OCI-LY1 (cell line): ENCODE measurements around the gene PIEZO1.

ENCODE experiments used
- H2AFZ ChIP-seq: fragments of 200-600 bp; sonication (generic), shearing (Covaris generic); 2 replicates; pipeline ENCODE4 v1.6.0; 2014; ENCODE audit warnings: antibody characterized with exemption, mild to moderate bottlenecking, low read length
- H3F3A ChIP-seq: fragments of 200-600 bp; sonication (generic), shearing (Covaris generic); 2 replicates; pipeline ENCODE4 v1.6.0; 2014; ENCODE audit warnings: mild to moderate bottlenecking, antibody characterized with exemption, low read length, moderate library complexity; ENCODE audit not compliant: insufficient read depth
- H3K27ac ChIP-seq: fragments of 200-600 bp; sonication (generic); 2 replicates; pipeline ENCODE4 v1.5.1; 2014; ENCODE audit warnings: low read length, mixed run types, mild to moderate bottlenecking, low read depth; ENCODE audit not compliant: poor library complexity, severe bottlenecking
- H3K27me3 ChIP-seq: fragments of 200-600 bp; sonication (generic); 2 replicates; pipeline ENCODE4 v1.6.0; 2014; ENCODE audit warnings: antibody characterized with exemption, mild to moderate bottlenecking, low read length, moderate library complexity; ENCODE audit not compliant: insufficient read depth
- H3K36me3 ChIP-seq: fragments of 200-600 bp; sonication (generic); 2 replicates; pipeline ENCODE4 v1.6.1; 2014; ENCODE audit warnings: mild to moderate bottlenecking, antibody characterized with exemption, low read length, moderate library complexity, mixed read lengths; ENCODE audit not compliant: insufficient read depth
- H3K4me1 ChIP-seq: fragments of 200-600 bp; sonication (generic); 2 replicates; pipeline ENCODE4 v1.5.1; 2014; ENCODE audit warnings: mild to moderate bottlenecking, low read length, moderate library complexity; ENCODE audit not compliant: insufficient read depth, severe bottlenecking
- H3K4me2 ChIP-seq: fragments of 200-600 bp; sonication (generic), shearing (Covaris generic); 2 replicates; pipeline ENCODE4 v1.6.1; 2014; ENCODE audit warnings: low read length
- H3K4me3 ChIP-seq: fragments of 200-600 bp; sonication (generic); 2 replicates; pipeline ENCODE4 v1.5.1; 2014; ENCODE audit warnings: low read length, low read depth, mild to moderate bottlenecking, mixed read lengths; ENCODE audit not compliant: poor library complexity, severe bottlenecking
- H3K79me2 ChIP-seq: fragments of 200-600 bp; shearing (Covaris generic); 2 replicates; pipeline ENCODE4 v1.6.1; 2016; ENCODE audit warnings: mixed run types, low read length, mixed read lengths; ENCODE audit not compliant: insufficient read depth
- H3K9ac ChIP-seq: fragments of 200-600 bp; sonication (generic), shearing (Covaris generic); 2 replicates; pipeline ENCODE4 v1.6.1; 2014; ENCODE audit warnings: mild to moderate bottlenecking, low read length, mixed read lengths
- H3K9me2 ChIP-seq: fragments of 200-600 bp; sonication (generic), shearing (Covaris generic); 2 replicates; pipeline ENCODE4 v1.6.1; 2014; ENCODE audit warnings: low read depth, mild to moderate bottlenecking, low read length, mixed read lengths
- H3K9me3 ChIP-seq: fragments of 200-600 bp; shearing (Covaris generic); 2 replicates; pipeline ENCODE4 v1.6.1; 2014; ENCODE audit warnings: low read length, mixed read lengths
- H4K20me1 ChIP-seq: fragments of 200-600 bp; sonication (generic), shearing (Covaris generic); 2 replicates; pipeline ENCODE4 v1.6.0; 2016; ENCODE audit warnings: mild to moderate bottlenecking, low read length; ENCODE audit not compliant: insufficient read depth
- EZH2 ChIP-seq: fragments of 200-600 bp; sonication (generic), shearing (Covaris generic); IDR thresholded peaks from 2 replicates; pipeline ENCODE4 v1.8.0; 2017; ENCODE audit warnings: borderline replicate concordance, mixed run types, mild to moderate bottlenecking, antibody characterized with exemption, low read length, moderate library complexity, mixed read lengths
- TF ChIP-seq, protein P1 (sequence below): fragments of 200-600 bp; sonication (generic), shearing (Covaris generic); IDR thresholded peaks from 2 replicates; pipeline ENCODE4 v1.5.1; 2017; ENCODE audit warnings: mild to moderate bottlenecking, antibody characterized with exemption, low read length, moderate library complexity, mixed read lengths

Gene PIEZO1

DNA sequence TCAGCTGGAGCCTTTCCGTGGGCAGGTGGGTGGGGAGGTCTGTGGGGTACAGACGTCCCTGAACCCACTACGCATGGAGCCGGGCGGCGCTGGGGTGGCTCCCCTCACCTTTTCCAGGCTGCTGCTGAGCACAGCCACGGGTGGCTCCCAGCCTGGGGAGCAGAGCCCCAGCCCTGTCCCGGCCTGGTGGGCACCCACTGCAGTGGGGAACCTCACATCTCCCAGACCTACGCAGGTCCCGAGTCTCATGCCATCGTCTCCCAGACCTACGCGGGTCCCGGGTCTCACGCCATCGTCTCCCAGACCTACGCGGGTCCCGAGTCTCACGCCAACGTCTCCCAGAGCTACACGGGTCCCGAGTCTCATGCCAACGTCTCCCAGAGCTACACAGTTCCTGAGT is 43.7 kb upstream of the PIEZO1 start:
- H3F3A ChIP-seq = no peaks in the 10 kb centered on the region
- no peaks in the 10 kb centered on the region for H3K9me3 ChIP-seq
- no peaks in the 10 kb centered on the region for H4K20me1 ChIP-seq
- no peak overlapping the region for H2AFZ ChIP-seq
- H3K79me2 ChIP-seq = no peaks in the 10 kb centered on the region
- H3K36me3 ChIP-seq = no peaks in the 10 kb centered on the region
- H3K27ac ChIP-seq = no peak overlapping the region
- TF ChIP-seq, protein P1, sequence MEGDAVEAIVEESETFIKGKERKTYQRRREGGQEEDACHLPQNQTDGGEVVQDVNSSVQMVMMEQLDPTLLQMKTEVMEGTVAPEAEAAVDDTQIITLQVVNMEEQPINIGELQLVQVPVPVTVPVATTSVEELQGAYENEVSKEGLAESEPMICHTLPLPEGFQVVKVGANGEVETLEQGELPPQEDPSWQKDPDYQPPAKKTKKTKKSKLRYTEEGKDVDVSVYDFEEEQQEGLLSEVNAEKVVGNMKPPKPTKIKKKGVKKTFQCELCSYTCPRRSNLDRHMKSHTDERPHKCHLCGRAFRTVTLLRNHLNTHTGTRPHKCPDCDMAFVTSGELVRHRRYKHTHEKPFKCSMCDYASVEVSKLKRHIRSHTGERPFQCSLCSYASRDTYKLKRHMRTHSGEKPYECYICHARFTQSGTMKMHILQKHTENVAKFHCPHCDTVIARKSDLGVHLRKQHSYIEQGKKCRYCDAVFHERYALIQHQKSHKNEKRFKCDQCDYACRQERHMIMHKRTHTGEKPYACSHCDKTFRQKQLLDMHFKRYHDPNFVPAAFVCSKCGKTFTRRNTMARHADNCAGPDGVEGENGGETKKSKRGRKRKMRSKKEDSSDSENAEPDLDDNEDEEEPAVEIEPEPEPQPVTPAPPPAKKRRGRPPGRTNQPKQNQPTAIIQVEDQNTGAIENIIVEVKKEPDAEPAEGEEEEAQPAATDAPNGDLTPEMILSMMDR = no peak
- TF ChIP-seq EZH2 = no peak
- no peak overlapping the region for H3K4me2 ChIP-seq
- H3K9me2 ChIP-seq = no peaks in the 10 kb centered on the region
- no peak overlapping the region for H3K4me3 ChIP-seq
- H3K4me1 ChIP-seq = no peaks in the 10 kb centered on the region
- no peak overlapping the region for H3K9ac ChIP-seq
- 0 out of 2 replicates have a peak, but pooled peaks cover 5% of the 10 kb centered on the region for H3K27me3 ChIP-seq

GRCh38 chr16:88827727-88828126 is 42.7 kb upstream of the PIEZO1 start:
- Histone ChIP-seq H3K9me3 (no peaks in the 10 kb centered on the region), H3K9me2 (no peaks in the 10 kb centered on the region), H3K4me3 (no peak overlapping the region), H3F3A (no peaks in the 10 kb centered on the region), H2AFZ (no peak overlapping the region), H3K27ac (no peak overlapping the region), H3K36me3 (no peaks in the 10 kb centered on the region), H4K20me1 (no peaks in the 10 kb centered on the region), H3K79me2 (no peaks in the 10 kb centered on the region), H3K9ac (no peak overlapping the region), H3K27me3 (peaks cover 5% of the 10 kb centered on the region; the same call in 1 of the 2 replicates), H3K4me2 (no peak overlapping the region), H3K4me1 (no peaks in the 10 kb centered on the region)
- no peak for TF ChIP-seq EZH2
- TF ChIP-seq, protein P1 = no peak

DNA sequence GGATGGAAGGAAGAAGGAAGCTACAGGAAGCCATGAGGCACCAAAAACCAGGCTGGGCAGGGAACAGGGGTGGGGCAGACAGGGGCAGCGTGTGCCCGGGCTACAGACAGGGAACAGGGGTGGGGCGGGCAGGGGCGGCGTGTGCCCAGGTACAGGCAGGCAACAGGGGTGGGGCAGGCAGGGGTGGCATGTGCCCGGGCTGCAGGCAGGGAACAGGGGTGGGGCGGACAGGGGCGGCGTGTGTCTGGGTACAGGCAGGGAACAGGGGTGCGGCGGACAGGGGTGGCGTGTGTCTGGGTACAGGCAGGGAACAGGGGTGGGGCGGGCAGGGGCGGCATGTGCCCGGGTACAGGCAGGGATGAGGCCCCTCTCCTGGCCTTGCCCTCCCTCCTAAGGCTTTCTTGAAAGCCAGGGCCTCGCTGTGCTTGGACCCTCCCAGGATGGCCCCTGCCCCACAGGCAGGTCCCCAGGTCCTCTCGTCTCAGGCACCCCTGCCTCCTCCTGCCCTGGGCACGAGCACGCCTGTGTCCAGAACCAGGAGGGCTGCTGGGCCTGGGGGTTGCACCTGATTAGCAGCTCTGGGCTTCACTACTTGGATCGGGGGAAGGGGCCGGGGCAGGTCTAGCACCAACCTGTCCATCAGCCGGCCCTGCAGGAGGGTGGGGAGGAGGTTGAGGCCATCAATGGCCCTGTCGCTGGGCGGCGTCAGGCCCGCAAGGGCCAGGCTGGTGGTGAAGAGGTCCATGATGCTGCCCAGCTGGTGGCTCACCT is 41.2 kb upstream of the PIEZO1 start:
- no peak for TF ChIP-seq EZH2
- TF ChIP-seq, protein P1 = no peak
- no peak overlapping the region for H3K9ac ChIP-seq
- no peaks in the 10 kb centered on the region for H3K9me3 ChIP-seq
- no peaks in the 10 kb centered on the region for H4K20me1 ChIP-seq
- H2AFZ ChIP-seq = no peak overlapping the region
- H3K27me3 ChIP-seq = peaks cover 5% of the 10 kb centered on the region; the same call in 1 of the 2 replicates
- H3K9me2 ChIP-seq = no peaks in the 10 kb centered on the region
- H3F3A ChIP-seq = no peaks in the 10 kb centered on the region
- no peak overlapping the region for H3K4me2 ChIP-seq
- H3K27ac ChIP-seq = no peak overlapping the region
- H3K4me1 ChIP-seq = no peaks in the 10 kb centered on the region
- H3K79me2 ChIP-seq = no peaks in the 10 kb centered on the region
- no peak overlapping the region for H3K4me3 ChIP-seq
- no peaks in the 10 kb centered on the region for H3K36me3 ChIP-seq
